HCT116 (cell line): ENCODE results near the gene TSTD2. TPM values are rescaled to one million over a fixed set of nuclear protein-coding genes. Genes with fewer than 3 reads are reported as not detected.

Experiments used
- ATAC-seq: fragments of 200-7000 bp; cut with Tn5 transposase; 2 replicates; pipeline ENCODE4 v1.9.1; 2020; ENCODE audit warnings: mild to moderate bottlenecking, moderate library complexity
- BruUV-seq: library from RNA; stranded (reverse); fragments of 400-500 nt; replicated peaks from 2 replicates; lab custom pipeline; 2021; lab: Mats Ljungman, UMichigan
- CTCF ChIA-PET: fragments of 300-600 bp; sonication (Branson Sonifier 250); formaldehyde crosslinking; loops from one replicate; lab custom pipeline; 2021; ENCODE audit warnings: antibody characterized with exemption; lab: Charles Lee
- POLR2A ChIA-PET: fragments of 300-600, 350-600 bp; sonication (Branson Sonifier 250); formaldehyde crosslinking; loops from one replicate; lab custom pipeline; 2021; ENCODE audit warnings: antibody characterized with exemption; lab: Charles Lee
- RAD21 ChIA-PET, 2 experiments: fragments of 300-600 bp; sonication (Branson Sonifier 250); formaldehyde crosslinking; loops; one replicate each; lab custom pipeline; 2023; ENCODE audit warnings: low total read pairs in 2 of 2; ENCODE audit not compliant: uncharacterized antibody in 2 of 2, unreplicated experiment in 2 of 2, low non-redundant PET in 1 of 2; lab: Charles Lee
- DNase-seq: peaks from one replicate; pipeline ENCODE4 v3.0.0-alpha.2; 2010; ENCODE audit warnings: low read depth, low spot score
- H2AFZ ChIP-seq: fragments of 200-600 bp; shearing (Covaris generic), sonication (generic); 2 replicates; pipeline ENCODE4 v1.6.1; 2017; ENCODE audit warnings: low read depth, mixed run types, mixed read lengths, antibody characterized with exemption, low read length; ENCODE audit not compliant: poor library complexity, severe bottlenecking
- H3K27ac ChIP-seq: 2 replicates; pipeline ENCODE4 v1.5.1; 2012; ENCODE audit warnings: low read depth, low read length
- H3K27me3 ChIP-seq: fragments of 200-600 bp; sonication (generic); 2 replicates; pipeline ENCODE4 v1.6.1; 2016; ENCODE audit warnings: mixed run types, low read length, mixed read lengths; ENCODE audit not compliant: insufficient read depth
- H3K36me3 ChIP-seq, 2 experiments: fragments of 200-500 bp in 1 of 2; fragments of 200-600 bp in 1 of 2; sonication (Bioruptor generic) in 1 of 2; sonication (generic) in 1 of 2; 2 replicates each; pipeline versions ENCODE4 v1.5.1 to v1.6.1; 2014 to 2016; ENCODE audit warnings: low read length in 2 of 2, inconsistent platforms in 1 of 2, mixed read lengths in 1 of 2, mixed run types in 1 of 2; ENCODE audit not compliant: insufficient read depth in 2 of 2, control insufficient read depth in 1 of 2
- H3K4me1 ChIP-seq, 2 experiments: fragments of 200-600 bp in 1 of 2; sonication (generic) in 1 of 2; 2 replicates each; pipeline versions ENCODE4 v1.5.1 to v1.6.1; 2012 to 2017; ENCODE audit warnings: low read length in 2 of 2, inconsistent platforms in 1 of 2, mild to moderate bottlenecking in 1 of 2, mixed read lengths in 1 of 2, mixed run types in 1 of 2, moderate library complexity in 1 of 2; ENCODE audit not compliant: insufficient read depth in 2 of 2, control insufficient read depth in 1 of 2
- H3K4me2 ChIP-seq: fragments of 200-600 bp; sonication (generic); 2 replicates; pipeline ENCODE4 v1.6.1; 2017; ENCODE audit warnings: mixed run types, low read length, mixed read lengths
- H3K4me3 ChIP-seq, 2 experiments: fragments of 200-600 bp in 1 of 2; sonication (generic) in 1 of 2; replicated peaks in 1 of 2; 2 replicates each; pipeline ENCODE4 v1.5.1; 2011 to 2016; ENCODE audit warnings: low read length in 2 of 2, control low read depth in 1 of 2, low read depth in 1 of 2, mild to moderate bottlenecking in 1 of 2, mixed read lengths in 1 of 2, mixed run types in 1 of 2
- H3K79me2 ChIP-seq: fragments of 200-600 bp; sonication (generic); 2 replicates; pipeline ENCODE4 v1.6.1; 2017; ENCODE audit warnings: mild to moderate bottlenecking, mixed run types, low read length, moderate library complexity, mixed read lengths; ENCODE audit not compliant: insufficient read depth
- H3K9ac ChIP-seq: fragments of 200-600 bp; sonication (generic); 2 replicates; pipeline ENCODE4 v1.6.1; 2016; ENCODE audit warnings: low read length, mixed read lengths
- H3K9me2 ChIP-seq: fragments of 200-600 bp; sonication (generic), shearing (Covaris generic); 2 replicates; pipeline ENCODE4 v1.6.1; 2017; ENCODE audit warnings: mixed run types, mild to moderate bottlenecking, moderate library complexity; ENCODE audit not compliant: insufficient read depth
- H3K9me3 ChIP-seq, 2 experiments: fragments of 200-500 bp in 1 of 2; fragments of 200-600 bp in 1 of 2; sonication (Bioruptor generic) in 1 of 2; sonication (generic) in 1 of 2; 2 replicates each; pipeline ENCODE4 v1.6.1; 2014 to 2017; ENCODE audit warnings: low read length in 2 of 2, mixed read lengths in 2 of 2, inconsistent platforms in 1 of 2, low read depth in 1 of 2, mild to moderate bottlenecking in 1 of 2, mixed run types in 1 of 2, moderate library complexity in 1 of 2; ENCODE audit not compliant: control insufficient read depth in 1 of 2, insufficient read depth in 1 of 2
- H4K20me1 ChIP-seq: fragments of 200-600 bp; sonication (generic), shearing (Covaris generic); 2 replicates; pipeline ENCODE4 v1.6.1; 2017; ENCODE audit warnings: mixed run types, mild to moderate bottlenecking, moderate library complexity; ENCODE audit not compliant: insufficient read depth
- CBX3 ChIP-seq: IDR thresholded peaks from 2 replicates; pipeline ENCODE4 v1.6.1; 2012; ENCODE audit warnings: low read depth
- ELF1 ChIP-seq: IDR thresholded peaks from 2 replicates; pipeline ENCODE4 v1.6.1; 2012; ENCODE audit warnings: low read depth, borderline replicate concordance
- FOSL1 ChIP-seq: IDR thresholded peaks from 2 replicates; pipeline ENCODE4 v1.6.1; 2012; ENCODE audit warnings: low read depth
- JUND ChIP-seq: IDR thresholded peaks from 2 replicates; pipeline ENCODE4 v1.6.1; 2012
- SRF ChIP-seq: IDR thresholded peaks from 2 replicates; pipeline ENCODE4 v1.6.1; 2012; ENCODE audit warnings: low read depth
- ZFX ChIP-seq: fragments of 450-650 bp; IDR thresholded peaks from 2 replicates; pipeline ENCODE4 v1.6.1; 2017
- intact Hi-C: fragments of 100-400 bp; cut with micrococcal nuclease; formaldehyde crosslinking; loops from 2 replicates; pipeline ENCODE4 v1.10.0; 2022
- total RNA-seq: library from RNA; stranded (reverse); gene quantifications from one replicate; pipeline ENCODE4 v1.2.1, GENCODE V29; 2021; ENCODE audit not compliant: unreplicated experiment
- TF ChIP-seq, protein P1 (sequence below): IDR thresholded peaks from 2 replicates; pipeline ENCODE4 v1.6.1; 2012

The TSTD2 gene
- total RNA-seq, 1 experiment from 2014 or later = 16.0 TPM

DNA sequence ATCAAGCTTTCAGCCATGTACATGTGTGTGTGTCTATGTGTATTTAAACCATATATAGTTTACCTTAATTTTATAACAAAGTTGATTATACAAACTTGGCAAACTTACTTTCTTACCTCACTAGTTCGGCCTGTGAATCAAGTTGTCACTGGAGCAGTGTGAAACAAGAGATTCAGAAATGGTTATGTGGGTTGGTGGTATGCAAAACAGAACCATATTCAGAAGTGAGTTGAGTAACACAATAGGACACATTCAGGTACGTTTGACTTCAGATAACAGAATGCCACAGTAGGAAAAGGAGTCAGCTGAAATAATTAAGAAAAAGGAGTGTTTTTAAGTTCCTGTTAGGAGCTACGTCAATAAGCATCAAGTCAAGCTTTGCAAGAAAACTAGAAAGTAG is 42.5 kb upstream of the TSTD2 start:
- H3K4me3 ChIP-seq = no peak overlapping the region
- H3K9ac ChIP-seq = no peak overlapping the region
- H3K4me1 ChIP-seq = no peaks in the 10 kb centered on the region
- H3K9me3 ChIP-seq = no peaks in the 10 kb centered on the region
- ChIA-PET POLR2A (no interaction called here), CTCF (no interaction called here), RAD21 (interaction anchor here in 1 of 2 experiments (0.6 kb wide), 1 partner anchor 174 kb away, joined by 5 read pairs; the partner anchor contains the start of gene TMOD1)
- TF ChIP-seq CBX3 (no peak), ZFX (no peak), ELF1 (no peak)
- no peak overlapping the region for H3K27ac ChIP-seq
- H3K9me2 ChIP-seq = no peaks in the 10 kb centered on the region
- intact Hi-C loops = no loop called here
- no peak for ATAC-seq
- H4K20me1 ChIP-seq = no peaks in the 10 kb centered on the region
- DNase-seq = no peak
- H3K36me3 ChIP-seq = peaks cover 54 to 67% of the 10 kb centered on the region in 2 experiments; a peak in 3 of 4 replicates
- no peaks in the 10 kb centered on the region for H3K27me3 ChIP-seq
- no peak overlapping the region for H2AFZ ChIP-seq
- no peak overlapping the region for H3K4me2 ChIP-seq
- BruUV-seq = no TSS peak
- H3K79me2 ChIP-seq = peaks cover 5% of the 10 kb centered on the region; the same call in 1 of the 2 replicates

DNA sequence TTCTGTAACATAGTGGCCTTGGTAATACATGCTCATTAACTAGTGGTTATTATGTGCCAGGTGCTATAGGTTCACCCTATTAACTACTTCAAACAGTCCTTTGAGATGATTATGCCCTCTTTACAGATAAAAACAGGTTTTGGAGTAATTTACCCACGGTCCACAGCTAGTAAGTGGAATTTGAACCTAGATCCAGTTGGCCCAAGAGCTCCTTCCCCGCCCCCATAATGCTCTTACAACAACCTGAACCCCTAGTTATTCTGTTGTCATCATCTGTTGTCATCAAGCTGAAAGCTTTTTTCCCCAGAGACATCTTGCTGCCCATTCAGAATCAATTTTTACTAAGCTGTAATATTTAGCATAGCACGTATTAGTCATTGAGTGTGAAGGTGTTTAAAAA is 40.8 kb upstream of the TSTD2 start:
- Histone ChIP-seq H3K4me2 (no peak overlapping the region), H3K79me2 (peaks cover 5% of the 10 kb centered on the region; the same call in 1 of the 2 replicates), H3K4me3 (no peak overlapping the region), H3K36me3 (peaks cover 66 to 77% of the 10 kb centered on the region in 2 experiments; a peak in 3 of 4 replicates), H3K9ac (no peak overlapping the region), H4K20me1 (no peaks in the 10 kb centered on the region), H3K9me3 (no peaks in the 10 kb centered on the region), H3K27me3 (no peaks in the 10 kb centered on the region), H3K9me2 (no peaks in the 10 kb centered on the region), H3K27ac (no peak overlapping the region), H2AFZ (no peak overlapping the region), H3K4me1 (no peaks in the 10 kb centered on the region)
- ChIA-PET POLR2A (no interaction called here), RAD21 (no interaction called here), CTCF (no interaction called here)
- ATAC-seq (no peak), DNase-seq (no peak)
- no TSS peak for BruUV-seq
- intact Hi-C loops = no loop called here
- no peak for TF ChIP-seq SRF
- TF ChIP-seq JUND = no peak
- TF ChIP-seq, protein P1, sequence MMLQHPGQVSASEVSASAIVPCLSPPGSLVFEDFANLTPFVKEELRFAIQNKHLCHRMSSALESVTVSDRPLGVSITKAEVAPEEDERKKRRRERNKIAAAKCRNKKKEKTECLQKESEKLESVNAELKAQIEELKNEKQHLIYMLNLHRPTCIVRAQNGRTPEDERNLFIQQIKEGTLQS = no peak
- no peak for TF ChIP-seq FOSL1
